GM21447 (cell line): ENCODE results near the gene LAMTOR5.
"Not testable (repeated sequence)": the region's sequence is repeated elsewhere in the genome, so short reads cannot be mapped to it uniquely, and the experiment has no call there.

Source experiments
- ATAC-seq: cut with Tn5 transposase; IDR thresholded peaks from one replicate; pipeline ENCODE4 v1.9.1; 2021; ENCODE audit not compliant: unreplicated experiment

The LAMTOR5 gene

DNA sequence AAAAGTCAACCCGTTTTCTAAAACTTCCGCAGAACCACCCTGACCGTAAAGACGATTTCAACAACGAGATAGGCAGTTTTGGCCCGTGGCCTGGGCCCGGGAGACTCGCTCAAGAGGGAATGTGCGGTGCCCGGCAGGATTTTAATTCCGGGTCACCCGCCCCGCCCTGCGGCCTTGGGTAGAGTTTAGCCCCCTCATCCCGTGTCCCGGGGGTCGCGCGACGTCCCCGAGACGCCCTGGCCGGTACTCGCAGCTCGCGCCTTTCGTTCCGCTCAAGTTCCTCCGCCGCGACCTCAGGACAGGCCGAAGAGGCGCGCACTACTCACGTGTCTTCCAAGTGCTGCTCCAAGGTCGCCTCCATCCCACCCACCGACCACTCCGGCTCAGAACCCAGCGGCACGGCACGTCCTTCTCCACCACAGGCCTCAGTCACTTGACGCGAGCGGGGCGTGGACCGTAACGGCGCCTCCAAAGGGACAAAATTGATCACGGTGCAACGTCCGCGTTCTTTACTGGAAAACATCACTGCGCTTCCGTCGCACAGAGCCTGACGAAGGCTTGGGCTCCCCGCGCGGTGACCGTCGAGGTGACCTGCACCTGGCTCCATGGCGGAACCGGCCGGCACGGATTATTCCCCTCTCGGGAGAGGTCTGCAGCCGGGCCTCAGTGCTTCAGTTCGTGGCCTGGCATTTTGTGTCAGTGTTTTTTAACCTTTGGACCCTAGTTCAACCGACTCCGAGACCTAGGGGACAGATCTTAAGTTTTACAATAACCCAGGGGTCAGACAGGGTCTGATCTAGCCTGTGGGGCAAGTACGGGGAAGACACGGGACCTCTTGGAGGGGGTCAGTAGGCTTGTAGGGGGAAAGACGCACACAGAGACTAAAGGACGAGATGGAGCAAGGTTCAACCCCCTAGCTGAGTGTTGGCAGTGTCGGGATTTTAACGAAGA is at the start of gene LAMTOR5:
TSS of gene LAMTOR5 (minus strand) at position 435 of the 951 bp plus-strand sequence. CDS start at position 361, 74 bp downstream.
- peak; percentile 85 for ATAC-seq

DNA sequence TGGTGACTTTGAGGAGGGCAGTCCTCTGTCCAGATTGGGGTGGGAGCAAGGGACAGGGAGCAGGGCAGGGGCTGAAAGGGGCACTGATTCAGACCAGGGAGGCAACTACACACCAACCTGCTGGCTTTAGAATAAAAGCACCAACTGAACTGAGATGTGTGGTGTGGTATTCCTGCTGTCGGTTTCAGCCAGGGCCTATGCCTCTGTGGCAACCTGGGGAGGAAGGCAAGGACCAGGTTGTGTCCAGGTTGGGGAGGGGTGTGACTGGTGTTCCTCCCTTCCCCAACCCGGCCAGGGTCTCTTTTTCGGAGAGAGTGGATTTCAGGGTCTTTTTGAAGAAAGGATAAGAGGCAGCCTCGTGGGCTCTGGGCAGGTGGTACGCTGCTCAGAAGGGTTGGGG is 49.7 kb upstream of the LAMTOR5 start:
- ATAC-seq: no peak

DNA sequence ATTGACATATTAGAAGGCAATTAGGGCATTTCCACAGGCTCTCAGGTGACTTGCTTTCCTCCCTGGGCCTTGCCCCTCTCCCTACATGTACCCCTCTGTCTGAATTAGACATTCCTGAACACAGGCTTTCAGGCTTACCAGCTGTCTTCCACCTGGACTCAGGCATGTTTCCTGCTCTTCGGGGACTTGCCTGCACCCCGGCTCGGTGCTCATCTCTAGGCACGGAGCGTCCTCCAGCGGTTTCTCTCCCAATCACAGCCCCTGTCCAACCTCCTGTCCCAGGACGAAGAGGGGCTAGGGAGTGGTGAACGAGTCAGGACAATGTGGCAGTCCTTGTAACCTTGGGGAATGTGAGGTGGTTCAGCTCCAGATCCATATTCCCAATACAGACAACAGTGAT is 47.7 kb upstream of the LAMTOR5 start:
- ATAC-seq: no peak

DNA sequence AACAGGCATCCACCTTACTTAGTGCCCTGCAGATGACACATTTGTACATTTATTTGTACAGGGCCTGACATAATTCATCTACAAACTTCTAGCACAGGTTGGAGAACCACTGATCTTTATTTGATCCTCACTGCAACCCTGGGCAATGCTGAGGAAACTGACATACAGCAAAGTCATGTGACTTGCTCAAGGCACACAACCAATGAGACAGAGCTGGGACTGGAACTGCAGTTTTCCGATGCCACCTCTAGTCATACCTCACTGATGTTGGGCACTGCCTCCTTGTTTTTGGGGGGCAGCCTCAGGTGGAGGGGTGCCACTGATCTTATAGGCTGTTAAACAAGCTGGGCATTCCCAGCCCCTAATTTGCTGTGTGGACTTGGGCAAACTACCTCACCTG is 46.8 kb upstream of the LAMTOR5 start:
- no peak for ATAC-seq

DNA sequence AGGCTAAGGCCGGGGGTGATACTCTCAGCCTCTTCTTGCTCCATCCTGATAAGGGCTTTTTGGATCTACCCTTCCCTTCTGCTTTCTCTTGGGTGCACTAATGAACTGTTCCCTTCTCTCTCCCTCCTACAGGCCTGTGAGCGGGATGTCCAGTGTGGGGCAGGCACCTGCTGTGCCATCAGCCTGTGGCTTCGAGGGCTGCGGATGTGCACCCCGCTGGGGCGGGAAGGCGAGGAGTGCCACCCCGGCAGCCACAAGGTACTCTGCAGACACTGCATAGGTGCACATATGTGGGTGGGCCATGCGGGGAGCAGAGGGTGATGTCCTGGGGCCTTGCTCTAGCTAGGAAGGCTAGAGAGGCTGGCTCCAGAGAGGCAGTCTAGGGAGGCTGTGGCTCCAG is 46.3 kb upstream of the LAMTOR5 start:
- ATAC-seq: no peak

DNA sequence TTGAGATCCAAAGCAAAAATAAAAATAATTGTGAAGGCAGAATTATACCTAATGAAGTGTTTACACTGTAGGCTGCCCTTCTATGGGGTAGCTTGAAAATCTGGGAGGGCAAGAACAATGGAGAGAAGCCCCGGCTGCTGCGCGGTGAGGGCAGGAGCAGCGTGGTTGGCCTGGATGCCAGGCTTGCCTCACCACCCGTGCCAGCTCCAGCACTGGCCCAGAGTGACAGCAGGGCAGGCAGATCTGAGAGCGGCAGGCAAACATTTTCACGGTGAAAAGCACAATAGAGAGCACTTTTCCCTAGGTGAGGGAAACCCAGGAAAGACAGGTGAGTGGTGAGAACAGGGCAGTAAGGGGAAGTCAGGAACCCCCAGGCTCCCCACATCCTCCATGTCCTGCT is 44.8 kb upstream of the LAMTOR5 start:
- no peak for ATAC-seq

DNA sequence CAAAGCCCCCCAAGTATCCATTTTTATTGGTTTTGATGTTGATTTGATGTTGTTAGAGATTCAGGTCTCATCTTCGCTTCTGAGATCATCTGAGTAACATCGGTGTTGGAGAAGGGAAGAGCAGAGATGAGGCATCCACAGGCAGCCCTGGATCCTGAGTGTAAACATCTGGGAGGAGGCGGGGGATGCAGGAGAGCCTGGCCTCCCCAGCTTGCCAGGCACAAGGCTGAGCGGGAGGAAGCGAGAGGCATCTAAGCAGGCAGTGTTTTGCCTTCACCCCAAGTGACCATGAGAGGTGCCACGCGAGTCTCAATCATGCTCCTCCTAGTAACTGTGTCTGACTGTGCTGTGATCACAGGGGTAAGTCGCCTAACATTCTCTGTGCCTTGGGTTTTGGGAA is 43.4 kb upstream of the LAMTOR5 start, which contains the start of gene PROK1:
TSS of gene PROK1 (plus strand) at position 221 of the 400 bp plus-strand sequence. CDS start at position 289, 68 bp downstream.
- no peak for ATAC-seq

DNA sequence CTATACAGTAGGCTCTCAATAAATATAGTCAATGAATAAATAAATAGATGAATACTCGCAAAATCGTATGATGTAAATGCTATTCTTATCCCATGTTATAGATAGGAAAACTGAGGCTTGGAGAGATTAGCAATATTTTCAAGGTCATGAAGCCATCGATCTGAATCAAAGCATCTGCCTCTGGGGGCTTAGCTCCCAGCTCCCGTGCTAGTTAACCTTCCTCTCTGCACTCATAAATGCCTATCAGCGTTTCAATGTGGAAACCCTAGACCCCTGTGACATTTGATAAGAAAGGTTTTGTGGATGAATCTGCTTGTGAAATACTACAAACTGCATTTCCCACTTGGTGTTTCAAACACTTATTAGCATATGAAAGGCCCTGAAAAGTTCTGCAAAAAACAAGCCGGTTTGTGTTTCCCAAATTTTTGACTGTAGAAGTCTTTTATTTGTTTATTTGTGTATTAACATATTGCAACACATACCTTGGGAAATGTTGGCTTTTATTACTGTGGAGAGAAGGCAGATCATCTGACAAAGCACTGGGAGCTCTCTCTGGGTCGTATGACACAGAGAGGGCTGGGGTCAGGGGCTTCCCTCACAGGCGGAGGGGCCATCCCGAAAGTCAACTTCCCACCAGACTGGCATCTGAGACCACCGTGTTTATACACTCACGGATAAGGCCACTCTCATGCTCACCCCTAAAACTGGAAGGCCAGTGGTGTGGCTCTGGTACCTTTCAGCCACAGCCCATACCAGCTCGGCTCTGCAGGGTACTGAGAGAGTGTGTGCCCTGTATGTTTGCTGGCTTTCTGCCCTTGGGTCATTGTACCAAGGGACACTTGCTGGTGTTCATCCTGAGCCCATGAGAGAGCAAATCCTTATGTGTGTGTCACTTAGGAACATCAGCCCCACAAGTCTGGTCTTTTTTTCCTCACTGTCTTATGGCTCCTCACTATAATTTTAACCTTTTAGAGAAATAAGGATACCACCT is 42.5 kb upstream of the LAMTOR5 start:
- ATAC-seq: no peak

DNA sequence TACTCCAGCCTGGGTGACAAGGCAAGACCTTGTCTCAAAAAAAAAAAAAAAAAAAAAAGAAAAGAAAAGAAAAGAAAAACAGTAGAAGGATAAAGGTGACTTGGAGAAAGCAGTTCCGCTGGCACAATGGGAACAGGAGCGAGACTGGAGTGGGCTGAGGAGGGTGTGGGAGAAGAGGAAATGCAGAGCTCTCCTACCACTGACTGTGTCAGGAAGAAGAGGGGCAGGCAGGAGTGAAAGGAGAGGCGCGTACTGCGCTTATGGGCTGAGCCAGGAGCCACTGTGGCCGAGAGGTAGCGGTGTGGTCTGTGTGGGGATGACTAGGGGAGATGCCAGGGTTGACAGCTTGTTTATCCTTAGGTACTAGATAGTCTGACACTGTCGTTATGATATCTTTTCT is 37.1 kb upstream of the LAMTOR5 start:
- ATAC-seq: no peak

DNA sequence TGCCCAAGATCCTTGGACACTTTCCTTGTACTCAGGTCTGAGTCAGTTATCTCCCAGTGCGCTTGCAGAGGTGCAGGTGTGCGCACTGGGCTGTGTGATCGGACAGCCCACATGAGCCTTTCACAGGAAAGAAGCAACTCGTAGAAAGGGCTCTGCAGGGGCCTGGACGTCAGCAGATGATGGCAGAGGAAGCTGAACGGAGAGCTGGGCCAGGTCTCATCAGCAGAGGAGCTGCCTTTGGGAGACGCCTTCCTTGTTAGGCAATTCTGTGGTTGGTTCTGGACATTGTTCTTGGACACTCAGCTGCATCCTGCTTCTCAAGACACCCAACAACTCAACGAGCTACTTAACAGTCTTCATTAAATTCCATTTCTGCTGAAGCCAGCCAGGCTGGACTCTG is 36.0 kb upstream of the LAMTOR5 start:
- ATAC-seq: no peak

DNA sequence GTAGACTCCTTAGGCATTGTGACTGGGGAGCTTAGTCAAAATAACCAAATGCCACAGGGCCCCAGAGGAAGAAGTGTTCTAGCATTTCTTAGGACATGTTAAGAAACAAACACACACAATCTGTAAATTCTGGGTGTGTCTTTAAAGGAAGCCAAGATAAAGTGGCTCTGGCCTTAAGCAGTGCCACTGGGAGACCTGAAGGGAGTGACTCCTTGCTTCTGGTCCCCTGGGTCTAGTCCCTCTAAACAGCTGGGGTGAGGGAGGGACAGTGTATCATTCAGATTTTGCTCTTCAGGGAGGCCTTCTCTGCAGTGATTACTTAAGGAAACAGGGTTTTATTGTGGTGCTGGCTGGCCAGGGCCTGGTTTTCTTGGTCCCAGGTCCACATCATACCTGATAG is 34.4 kb upstream of the LAMTOR5 start:
- ATAC-seq: no peak

DNA sequence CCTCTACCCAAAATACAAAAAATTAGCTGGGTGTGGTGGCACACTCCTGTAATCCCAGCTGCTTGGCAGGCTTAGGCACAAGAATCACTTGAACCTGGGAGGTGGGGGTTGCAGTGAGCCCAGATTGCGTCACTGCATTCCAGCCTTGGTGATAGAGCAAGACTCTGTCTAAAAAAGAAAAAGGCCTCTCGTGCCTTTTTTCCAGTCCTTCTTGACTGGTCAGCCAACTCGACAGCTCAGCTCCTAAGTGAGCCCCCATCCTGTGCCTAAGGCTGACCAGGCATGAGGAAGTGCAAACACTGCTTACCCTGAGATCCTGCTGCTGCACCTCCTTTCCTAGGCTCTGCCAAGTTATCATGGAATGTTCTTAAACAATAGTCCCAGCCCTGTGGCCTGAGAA is 33.4 kb upstream of the LAMTOR5 start:
- no peak for ATAC-seq

DNA sequence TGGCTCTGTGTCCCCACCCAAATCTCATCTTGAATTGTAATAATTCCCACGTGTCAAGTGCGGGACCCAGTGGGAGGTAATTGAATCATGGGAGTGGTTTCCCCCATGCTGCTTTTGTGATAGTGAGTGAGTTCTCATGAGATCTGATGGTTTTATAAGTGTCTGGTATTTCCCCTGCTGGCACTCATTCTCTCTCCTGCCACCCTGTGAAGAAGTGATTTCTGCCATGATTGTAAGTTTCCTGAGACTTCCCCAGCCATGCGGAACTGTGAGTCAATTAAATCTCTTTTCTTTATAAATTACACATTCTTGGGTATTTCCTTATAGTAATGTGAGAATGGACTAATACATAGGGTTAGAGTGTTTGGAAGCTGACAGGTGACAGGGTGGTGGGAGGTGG is 32.4 kb upstream of the LAMTOR5 start:
- ATAC-seq: not testable (repeated sequence)

DNA sequence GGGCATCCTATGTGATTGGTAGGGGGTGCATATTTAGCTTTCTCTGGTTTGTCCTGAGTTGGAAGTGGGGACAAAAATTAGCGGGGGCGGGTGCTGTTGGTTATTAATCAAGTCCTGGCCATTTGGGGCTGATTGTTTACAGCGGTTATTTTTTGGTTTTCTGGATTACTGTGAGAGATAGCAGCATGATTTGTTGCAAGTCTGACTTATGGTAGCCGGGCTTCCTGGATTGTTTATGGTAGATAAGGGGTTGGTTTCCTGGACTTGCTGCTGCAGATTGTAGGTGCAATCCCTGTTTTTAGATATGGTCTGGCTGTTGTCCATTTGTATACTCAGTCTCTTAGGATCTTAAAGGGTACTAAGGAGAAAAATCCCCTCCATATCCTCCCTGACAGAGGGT is 31.4 kb upstream of the LAMTOR5 start:
- no peak for ATAC-seq

DNA sequence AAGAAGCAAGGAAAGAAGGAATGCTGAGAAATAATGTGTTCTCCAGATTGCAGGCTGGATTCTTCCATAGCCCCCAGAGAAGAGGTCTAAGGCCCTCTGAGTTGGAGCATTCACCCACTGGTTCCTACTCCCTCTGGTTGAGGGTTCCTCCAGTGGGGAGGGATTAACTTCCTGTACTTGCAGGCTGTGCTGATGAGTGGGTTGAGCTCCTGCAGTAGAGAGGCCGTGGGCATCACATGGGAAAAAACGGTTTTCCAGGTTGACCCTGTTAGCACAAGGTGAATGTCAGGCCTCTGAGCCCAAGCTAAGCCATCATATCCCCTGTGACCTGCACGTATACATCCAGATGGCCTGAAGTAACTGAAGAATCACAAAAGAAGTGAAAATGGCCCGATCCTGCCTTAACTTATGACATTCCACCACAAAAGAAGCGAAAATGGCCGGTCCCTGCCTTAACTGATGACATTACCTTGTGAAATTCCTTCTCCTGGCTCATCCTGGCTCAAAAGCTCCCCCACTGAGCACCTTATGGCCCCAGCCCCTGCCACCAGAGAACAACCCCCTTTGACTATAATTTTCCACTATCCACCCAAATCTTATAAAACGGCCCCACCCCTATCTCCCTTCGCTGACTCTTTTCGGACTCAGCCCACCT is 30.3 kb upstream of the LAMTOR5 start:
- ATAC-seq: not testable (repeated sequence)

DNA sequence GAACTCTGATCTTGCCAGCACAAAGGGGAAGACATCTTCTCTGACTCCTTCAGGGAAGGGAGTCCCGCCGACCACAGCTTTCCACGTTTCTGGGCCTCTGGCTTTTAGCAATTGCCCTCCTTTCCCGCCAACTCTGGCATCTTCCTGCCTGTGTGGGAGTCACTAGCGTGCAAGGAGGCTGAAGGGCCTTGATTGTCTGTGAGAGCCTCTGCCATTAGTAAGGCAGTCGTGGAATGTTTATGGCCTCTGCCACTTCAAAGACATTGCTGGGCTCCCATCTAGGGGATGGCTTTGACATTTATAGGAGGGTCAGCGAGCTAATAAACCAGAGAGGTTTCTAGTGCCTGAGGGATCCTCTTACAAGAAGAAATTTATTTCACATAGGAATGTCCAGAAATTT is 29.1 kb upstream of the LAMTOR5 start:
- no peak for ATAC-seq

DNA sequence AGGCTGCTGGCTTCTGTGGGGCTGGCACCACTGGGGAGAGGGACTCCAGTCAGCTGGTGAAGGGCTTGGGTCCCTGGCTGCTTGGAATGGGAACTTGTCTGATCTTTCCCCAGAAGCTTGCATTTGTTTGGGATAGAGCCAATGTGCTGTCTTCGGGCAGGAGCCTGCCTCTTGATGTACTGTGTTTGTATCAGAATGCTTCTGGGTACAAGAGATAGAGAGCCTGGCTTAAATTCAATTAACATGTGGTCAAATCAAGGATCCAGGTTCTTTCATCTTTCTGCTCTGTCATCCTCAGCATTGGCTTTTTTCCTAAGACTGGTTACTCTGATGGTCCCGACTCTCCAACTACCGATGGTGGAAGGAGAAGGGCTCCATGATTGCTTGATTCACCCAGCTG is 27.5 kb upstream of the LAMTOR5 start:
- ATAC-seq: no peak

DNA sequence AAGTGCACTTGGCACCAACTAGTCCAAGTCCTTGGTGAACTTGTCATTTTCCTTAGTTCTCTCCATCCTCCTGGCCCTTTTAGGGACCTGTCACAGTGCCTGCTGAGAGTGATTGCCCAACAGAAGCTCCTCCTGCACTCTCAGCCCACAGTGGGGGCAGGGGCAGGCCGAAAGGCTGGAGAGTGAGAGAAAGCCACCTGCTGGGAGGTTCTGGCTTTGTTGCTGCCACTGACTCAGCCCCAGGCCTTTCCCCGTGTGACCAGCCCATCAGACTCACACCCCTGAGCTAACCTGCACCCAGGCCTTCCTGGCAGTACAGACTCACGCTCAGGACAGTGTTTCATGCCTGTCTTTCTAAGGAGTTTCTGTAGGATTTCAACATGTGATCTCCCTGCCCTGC is 26.3 kb upstream of the LAMTOR5 start:
- ATAC-seq: no peak

DNA sequence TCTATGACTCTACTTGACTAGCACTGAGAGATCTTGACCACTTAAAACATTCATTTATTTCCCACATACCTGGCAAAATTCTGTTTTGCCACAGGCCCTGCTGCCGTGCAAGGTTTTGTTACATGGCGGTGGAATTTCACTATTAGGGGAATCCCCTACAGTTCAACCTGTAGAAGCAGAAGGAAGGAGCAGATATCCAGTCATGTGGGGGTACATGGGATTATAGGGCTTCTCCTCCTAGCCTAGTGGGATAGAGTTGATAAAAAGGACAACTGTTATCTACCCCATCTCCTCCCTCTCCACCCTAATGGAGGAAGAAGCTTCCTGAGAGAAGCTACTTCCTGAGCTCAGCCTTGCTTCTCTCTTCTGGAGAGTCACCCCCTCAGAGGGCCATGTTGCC is 25.7 kb upstream of the LAMTOR5 start:
- ATAC-seq: no peak

DNA sequence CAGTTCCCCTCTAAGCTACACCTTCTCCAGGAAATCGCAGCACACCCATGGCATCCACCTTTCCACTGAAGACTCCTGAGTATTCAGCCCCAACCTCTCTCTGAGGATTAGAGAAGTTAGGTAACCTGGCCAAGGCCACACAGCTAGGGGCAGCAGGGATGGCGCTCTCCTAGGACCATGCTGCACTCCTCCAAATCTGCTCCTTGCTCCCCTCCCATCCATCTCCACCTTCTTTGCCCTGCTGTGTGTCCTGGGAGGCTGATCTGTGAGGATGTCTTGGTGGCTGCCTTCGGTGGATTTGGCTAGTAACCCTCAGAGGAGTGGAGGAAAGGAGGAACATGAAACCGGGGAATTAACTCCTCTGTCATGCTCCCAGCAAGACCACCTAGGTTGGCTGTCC is 23.4 kb upstream of the LAMTOR5 start:
- ATAC-seq: no peak

DNA sequence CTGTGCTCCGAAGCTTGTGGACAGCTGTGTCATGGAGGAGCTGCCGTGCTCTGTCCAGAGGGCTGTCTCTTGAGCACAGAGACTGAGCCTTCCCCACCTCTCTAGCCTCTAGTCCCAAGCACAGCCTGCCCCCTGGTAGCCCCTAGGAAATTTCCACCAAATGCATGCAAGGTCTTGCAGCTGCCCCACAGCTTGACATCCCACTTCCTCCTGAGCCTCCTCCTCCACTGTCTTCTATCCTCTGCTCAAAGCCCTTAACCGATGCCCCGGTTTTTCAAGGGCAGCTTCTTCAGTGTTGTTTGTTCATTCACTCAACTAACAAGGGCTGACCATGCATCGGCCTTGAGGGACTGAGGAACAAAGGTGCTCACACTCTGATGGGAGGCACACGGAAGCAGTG is 22.9 kb upstream of the LAMTOR5 start:
- no peak for ATAC-seq
